HG02870 (cell line): ENCODE data around the gene MC1R.
"Not testable (repeated sequence)": the region's sequence is repeated elsewhere in the genome, so short reads cannot be mapped to it uniquely, and the experiment has no call there.

ENCODE experiments used
- ATAC-seq: cut with Tn5 transposase; IDR thresholded peaks from one replicate; pipeline ENCODE4 v1.9.1; 2021; ENCODE audit warnings: mild to moderate bottlenecking, moderate library complexity; ENCODE audit not compliant: unreplicated experiment

Gene MC1R

GRCh38 chr16:89958068-89958467 lies 39.4 kb downstream of the MC1R start:
- ATAC-seq = no peak

DNA sequence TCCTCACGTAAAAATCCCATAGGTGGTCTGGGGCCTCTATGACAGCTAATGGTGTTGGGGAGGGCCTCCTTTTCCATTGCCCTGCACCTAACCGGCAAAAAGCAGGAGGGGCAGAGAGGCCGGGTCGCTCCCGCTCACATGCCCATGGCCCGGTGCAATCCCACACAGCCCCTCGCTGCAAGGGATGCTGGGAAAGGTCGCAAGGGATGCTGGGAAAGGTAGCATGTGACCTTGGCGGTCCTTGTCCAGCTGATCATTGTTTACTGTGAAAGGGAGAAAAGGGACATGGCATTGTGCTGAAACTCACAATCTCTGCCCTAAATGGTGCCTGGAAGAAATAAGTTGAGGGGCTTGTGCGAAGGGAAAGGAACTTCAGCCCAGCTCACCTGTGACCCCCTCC lies 39.9 kb downstream of the MC1R start:
- ATAC-seq = no peak

DNA sequence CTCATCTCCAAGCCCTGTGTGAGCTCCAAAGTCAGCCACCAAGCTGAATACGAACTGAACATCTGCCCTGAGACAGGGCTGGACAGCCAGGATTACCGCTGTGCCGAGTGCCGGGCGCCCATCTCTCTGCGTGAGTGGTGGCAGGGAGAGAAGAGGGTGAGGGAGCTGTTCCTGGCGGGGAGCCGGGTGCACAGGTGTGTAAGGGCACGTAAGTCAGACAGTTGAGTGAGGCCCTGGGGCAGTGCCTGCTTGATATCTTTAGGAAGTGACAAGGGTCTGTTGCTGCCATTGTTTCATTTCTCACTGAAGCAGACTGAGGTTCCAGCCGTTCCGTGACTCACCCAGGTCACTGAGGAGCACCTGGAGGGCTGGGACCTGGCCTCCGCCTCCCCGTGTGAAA lies 42.3 kb downstream of the MC1R start:
- no peak for ATAC-seq

DNA sequence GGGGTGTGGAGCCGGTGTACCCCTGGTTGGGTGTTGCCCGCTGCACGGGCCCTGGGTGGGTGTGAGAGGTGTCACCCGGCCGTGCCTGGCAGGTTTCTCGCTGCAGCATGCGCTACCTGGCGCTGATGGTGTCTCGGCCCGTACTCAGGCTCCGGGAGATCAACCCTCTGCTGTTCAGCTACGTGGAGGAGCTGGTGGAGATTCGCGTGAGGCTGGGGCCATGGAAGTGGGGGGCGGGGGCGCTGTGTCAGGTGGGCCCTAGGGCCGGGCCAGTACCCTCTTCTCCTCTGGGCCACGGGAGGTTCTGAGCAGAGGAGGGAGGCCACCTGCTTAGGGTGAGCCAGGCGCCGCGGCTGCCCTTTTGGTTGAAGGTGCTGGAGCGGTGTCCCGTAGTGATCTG lies 43.3 kb downstream of the MC1R start:
- ATAC-seq = no peak

GRCh38 chr16:89962754-89963498 lies 44.3 kb downstream of the MC1R start:
- no peak for ATAC-seq

DNA sequence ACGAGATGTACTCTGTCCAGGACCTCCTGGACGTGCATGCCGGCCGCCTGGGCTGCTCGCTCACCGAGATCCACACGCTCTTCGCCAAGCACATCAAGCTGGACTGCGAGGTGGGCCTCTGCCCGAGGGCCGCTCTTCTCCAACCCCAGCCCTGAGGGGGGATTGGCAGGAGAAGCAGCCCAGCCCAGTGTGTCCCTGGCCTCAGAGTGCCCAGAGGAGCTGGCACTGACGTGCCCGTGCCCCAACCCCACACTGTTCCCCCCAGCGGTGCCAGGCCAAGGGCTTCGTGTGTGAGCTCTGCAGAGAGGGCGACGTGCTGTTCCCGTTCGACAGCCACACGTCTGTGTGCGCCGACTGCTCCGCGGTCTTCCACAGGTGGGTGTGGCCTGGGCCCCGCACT lies 45.5 kb downstream of the MC1R start:
- no peak for ATAC-seq

DNA sequence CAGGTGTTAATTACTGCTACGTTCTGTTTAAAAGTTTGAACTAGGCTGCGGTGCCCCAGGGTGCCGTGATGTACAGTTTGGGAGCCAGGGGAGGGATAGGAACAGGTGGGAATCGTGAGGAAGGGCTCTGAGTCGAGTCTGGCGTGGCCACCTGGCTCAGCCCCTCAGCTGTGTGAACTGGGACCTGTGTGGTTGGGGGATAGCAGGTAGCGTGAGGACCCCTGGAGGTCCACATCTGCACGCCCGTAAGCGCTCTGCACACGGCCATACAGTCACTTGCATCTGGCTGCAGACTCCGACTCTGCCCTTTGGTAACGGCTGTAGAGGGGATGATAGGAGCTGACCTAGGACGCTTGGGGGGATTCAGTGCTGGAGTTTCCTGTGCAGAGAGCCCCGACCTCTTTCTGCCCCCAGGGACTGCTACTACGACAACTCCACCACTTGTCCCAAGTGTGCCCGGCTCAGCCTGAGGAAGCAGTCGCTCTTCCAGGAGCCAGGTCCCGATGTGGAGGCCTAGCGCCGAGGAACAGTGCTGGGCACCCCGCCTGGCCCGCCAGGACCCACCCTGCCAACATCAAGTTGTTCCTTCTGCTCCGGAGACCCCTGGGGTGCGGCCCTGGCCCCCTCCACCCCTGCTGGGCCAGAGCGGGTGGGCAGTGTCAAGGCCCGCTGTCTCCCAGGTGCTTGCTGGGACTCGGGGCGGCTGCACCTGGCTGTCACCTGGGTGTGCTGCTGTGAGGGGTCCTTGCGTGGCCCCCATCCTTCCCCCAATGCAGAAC lies 47.0 kb downstream of the MC1R start:
- ATAC-seq = no peak

DNA sequence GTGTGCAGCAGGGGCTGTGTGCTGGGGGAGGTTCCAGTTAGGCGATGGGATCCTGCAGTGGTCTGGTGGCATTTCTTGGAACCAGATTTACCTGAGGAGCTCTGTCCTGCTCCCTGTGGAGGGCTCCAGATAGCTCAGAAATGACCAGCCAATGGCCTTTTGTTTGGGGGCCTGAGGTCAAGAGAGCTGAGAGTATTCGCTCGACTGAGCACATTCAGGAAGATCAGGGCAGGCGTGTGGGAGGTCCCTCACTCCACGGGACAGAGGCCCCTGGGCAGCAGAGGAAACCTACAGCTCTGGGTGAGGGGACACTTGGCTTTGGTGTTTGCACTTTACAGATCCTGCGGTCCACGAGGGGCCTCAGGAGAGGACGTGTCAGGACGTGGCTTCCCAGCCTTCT lies 48.1 kb downstream of the MC1R start:
- no peak for ATAC-seq

- not testable (repeated sequence) for ATAC-seq
Observed at GRCh38 chr16:89967436-89967835, 48.8 kb downstream of the MC1R start.

GRCh38 chr16:89968074-89968473 lies 49.4 kb downstream of the MC1R start:
- ATAC-seq = not testable (repeated sequence)

DNA sequence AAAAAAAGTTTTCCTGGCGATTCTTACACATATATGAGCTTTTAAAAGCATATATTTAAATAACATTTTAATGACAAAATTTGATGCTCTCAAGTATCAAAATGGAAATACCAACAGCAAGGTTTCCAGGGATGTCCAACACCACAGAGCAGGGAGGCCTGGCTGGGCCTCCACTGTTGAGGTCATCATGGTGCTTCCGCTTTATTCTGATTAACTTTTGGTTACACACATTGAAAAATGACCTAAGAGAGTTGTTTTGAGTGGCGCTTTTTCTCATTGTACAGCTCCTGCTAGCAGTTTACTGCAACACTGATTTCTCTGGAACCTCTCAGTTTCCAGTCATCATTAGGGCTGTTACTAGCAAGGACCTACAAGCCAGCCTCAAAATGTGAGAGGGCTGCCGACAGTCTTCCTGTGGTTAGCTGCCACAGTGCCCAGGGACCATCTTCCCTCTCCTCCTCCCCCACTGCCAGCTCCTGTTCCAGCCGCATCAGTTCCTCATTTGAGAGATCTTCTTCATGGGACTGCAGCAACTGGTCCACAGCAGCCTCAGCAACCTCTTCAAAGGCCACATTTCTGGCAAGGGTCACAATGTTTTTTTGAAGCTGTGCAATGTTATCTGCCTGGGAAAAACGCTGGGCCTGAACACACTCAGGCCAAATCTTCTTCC lies 51.2 kb downstream of the MC1R start:
- ATAC-seq = no peak
